Stimulated activated CD8-positive, alpha-beta memory T cell treated with anti-CD3 and anti-CD28 coated beads, Interleukin-4, amount 100 ng/mL, for 24 hours (primary cell): ENCODE data around the gene MAST4.

Source experiments
- DNase-seq: peaks from one replicate; pipeline ENCODE4 v3.0.0-alpha.2; 2020; ENCODE audit warnings: low read depth

The MAST4 gene

DNA sequence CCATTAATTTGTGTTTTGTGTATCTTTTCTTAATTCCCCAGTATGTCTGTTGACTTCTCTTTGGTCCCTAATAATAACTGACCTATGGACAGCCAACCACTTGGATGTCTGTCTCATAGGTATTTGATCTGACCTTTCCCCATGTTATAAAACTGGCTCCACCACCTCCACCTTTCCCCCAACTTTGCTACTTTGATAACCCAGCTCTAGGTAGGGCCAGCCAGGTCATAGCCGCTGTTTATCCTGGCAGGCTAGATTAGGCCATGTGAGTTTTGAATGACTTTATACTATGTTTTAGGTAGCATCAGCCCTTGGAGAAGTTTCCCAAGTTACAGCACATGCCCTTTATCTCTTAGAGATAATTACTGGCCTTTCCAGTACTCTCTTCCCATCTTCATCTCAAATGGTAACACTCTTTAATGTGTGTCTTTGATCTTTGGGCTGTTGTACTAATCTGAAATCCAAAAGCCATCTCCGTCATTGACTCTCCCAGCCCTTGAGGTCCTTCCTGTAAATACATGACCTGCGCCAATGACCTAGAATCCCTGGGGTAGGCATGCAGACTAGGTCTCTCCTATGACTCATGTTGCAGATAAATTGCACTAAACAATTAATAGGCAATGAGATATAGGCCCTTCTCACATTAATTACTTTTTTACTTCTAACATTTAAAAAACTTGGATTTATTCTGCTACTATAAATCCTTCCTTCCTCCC lies 447.8 kb downstream of the MAST4 start:
- DNase-seq = no peak

DNA sequence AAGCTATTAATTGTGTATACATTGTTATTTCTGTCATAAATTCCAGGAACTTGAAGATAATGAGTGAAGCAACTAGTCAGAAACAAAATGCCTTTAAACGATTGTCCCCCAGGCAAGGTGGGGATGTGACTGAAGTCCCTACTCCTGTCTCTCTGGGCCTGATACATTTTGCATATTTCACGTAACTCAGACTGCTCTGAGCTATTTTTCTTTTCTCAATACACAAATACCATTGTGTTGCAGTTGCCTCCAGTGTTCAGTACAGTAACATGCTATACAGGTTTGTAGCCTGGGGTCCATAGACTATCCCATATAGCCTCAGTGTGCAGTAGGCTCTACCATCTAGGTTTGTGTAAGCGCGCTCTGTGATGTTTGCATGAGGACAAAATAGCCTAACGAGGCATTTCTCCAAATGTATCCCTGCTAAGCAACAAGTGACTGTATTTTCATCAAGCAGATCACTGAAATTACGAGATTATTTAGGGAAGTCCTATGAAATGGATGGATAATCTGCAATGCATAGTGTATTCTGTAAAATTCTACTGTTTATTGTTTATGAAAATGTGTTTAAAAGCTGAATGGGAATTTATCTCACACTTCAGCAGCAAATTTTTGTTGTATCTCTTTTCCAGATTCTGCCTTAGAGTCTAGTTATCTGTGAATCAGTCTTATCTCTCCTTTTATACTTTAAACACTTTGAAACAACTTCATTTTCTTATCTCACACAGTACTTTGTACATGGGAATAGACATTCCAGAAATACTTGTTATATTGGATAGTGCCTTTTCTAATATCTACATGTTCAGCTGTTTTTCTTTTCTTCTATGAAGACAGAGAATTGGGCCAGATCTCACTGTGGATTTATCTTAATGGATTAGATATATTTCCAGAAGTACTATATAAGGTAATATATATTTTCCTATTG lies 449.9 kb downstream of the MAST4 start:
- DNase-seq = no peak

DNA sequence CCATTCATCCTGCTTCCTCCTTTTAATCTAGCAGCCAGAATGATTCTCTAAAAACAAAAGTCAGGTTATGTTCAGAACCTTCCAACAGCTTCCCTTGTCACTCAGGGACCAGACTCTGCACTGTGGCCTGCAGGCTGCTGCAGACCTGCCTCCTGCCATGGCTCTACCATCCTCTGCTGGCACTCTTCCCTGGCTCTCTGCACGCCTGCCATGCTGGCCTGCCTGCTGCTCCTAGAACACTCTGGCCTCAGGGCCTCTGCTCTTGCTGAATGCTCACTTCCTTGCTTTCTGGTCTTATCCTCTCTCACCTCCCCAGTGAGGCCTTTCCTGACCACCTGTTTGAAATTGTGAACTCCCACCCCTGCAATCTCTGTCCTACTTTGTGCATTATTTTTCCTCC lies 451.0 kb downstream of the MAST4 start:
- DNase-seq = no peak

DNA sequence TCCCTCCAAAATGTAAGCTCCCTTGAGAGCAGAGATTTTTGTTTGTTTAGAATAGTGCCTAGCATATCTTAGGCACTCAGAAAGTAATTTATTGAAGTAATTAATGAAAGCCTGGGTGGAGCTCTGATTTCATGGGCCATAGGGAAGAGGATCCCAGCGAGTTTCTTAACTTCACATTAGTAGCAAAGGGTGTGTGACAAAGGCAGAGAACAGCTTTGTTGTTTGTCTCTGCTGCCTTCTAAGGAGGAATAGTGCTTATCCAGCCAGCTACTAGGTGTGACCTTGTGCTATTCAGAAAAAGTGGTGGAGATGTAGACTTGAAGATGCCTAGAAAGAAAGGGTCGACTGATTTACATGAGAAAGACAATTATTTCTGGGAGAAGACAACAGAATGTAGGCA lies 451.4 kb downstream of the MAST4 start:
- DNase-seq = no peak

DNA sequence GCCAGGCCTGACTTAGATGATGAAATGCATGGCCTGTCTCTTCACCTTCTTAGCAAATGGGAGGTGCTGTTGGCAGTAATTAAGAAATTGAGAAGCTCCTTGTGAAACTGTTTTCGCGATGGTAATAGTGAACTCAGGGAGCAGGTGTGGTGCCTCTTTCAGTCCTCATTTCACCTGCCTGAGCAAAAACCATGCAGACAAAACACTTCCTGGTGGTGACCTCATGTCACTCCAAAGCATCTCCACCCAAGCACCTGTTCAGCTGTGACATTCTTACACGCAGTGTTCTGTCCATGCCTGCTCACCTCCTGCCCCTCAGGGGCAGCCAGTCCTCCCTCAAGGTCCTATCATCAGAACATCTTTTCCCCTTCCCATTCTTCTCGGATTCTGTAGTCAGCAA lies 453.9 kb downstream of the MAST4 start:
- DNase-seq = no peak

DNA sequence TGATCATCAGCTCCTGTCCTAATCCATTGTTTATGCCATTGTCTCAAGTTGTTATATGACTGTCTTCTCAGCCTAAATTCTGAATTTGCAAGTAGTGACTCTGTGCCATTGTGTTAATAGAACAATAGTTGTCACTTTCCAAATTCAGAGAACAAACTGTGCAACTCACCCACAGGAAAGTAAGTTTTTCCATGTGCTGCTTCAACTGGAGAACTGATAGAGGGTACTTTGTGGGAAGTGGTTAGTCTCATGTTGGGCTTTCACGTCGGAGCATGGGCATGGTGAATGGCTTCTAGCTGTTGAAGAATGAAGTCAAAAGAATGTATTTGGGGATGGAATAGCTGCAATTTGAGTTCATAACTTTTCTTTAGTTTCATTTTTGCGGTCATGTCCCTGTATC lies 454.4 kb downstream of the MAST4 start:
- DNase-seq = no peak

DNA sequence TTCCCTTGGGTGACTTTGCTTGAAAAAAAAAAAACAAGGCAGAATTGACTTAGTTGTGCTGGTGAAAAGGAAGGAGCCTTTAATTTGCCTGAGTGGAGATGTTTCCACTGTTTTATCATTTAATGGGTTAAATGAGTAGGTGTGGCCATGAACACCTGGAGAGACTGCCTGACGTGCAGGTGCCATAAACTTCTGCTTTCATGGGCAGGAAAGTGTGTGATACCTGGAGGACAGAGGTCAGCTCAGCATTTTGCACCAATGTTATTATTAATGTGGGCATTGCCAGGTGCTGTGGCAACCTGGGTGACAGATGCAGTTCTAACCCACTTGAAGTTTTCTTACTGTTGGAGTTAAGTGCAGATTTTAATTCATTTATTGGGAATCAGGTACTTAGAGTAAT lies 455.0 kb downstream of the MAST4 start:
- DNase-seq = no peak

DNA sequence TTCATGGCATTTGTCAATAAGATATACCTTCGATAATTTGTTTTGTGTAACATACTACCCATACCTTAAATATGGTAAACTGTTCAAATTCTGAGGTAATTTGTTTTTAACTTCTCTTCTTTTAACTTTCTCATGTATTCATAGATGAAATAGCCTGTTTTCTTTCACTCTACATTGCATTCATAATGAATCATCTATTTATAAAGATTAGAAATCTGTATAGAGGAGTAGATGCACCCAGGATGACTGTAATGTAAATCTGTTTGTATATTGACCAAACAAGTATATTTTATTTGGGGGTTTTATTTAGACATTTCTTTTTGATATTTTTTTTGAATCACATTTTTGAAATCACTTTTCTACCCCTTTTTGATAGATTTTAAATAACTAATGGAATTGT lies 455.8 kb downstream of the MAST4 start:
- DNase-seq = no peak

DNA sequence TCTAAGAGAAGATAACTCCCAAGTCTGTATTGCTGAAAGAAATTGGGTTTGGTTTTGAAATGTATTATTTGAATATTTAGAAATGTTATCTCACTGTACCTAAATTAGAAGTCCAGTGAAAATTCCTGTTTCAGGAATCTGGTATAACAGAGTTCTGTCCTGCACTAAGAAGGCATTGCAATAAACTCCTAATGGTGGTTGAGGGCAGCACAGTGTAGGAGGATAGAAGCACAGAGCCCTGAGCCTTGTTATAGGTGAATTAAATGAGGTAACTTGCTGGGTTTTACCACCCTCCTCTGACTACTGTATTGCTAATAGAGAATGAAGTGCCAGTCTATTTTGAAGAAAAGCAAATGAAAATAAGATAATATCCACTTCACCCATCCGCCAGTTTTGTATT lies 457.0 kb downstream of the MAST4 start:
- no peak for DNase-seq

DNA sequence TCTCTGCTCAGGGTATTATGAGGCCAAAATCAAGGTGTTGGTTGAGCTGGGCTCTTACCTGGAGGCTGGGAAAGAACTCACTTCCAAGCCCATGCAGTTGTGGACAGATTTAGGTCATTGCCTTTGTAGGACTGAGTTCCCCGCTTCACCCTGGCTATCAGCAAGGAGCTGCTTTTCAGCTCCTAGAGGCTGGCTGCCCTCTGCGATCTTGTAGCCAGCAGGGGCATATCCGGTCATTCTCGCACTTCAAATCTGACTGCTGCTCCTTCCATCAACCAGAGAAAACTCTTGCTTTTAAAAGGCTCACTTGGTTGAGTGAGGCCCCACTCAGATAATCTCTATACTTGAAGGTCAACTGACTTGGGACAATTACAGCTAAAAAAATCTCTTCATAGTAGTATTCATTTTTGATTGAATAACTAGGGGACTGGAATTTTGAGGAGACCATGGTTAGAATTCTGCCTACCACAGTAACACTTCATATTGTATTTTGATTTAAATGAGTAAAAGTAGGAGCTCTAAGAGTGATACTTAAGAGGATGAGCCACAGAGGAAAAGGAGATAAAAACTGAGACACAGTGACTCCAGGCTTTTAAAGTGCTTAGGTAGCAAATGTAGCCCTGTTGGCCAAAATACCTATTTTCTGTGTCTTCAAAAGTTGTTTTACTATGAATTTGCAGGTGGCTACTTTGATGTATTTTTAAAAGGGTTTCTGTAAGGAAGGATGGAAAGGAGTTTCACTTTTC lies 463.0 kb downstream of the MAST4 start:
- no peak for DNase-seq

DNA sequence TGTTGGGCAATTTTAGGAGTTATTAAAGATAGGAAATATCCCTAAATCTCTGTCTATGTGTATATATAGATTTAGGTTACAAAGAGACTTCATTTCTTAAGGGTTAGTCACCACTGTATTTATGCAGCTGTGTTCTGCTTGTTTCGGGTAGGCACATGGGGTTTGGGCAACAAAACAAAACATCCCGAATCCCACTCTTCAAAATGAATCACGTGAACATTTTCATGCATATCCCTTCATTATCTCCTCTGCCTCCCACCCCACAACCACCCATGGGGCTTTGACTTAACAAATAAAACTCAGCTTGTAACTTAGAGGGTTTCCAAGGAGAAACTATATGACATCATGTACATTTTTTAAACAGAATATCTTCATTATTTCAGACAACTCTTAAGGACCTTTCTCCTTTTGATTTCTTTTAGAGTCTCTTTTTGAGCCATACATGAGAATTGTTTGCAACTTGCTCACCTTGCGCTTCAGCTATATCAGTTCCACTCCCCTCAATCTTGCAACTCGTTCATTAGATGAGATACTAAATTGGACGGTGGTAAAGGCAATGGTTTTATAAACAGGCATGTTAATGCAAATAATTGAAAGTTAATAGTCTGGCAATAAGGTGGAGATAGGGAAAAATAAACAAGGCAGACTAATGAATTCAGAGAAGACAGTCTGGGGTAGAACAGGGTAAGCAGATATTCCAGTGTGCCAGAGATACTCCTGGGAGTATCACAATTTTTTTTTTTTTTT lies 463.7 kb downstream of the MAST4 start:
- no peak for DNase-seq

DNA sequence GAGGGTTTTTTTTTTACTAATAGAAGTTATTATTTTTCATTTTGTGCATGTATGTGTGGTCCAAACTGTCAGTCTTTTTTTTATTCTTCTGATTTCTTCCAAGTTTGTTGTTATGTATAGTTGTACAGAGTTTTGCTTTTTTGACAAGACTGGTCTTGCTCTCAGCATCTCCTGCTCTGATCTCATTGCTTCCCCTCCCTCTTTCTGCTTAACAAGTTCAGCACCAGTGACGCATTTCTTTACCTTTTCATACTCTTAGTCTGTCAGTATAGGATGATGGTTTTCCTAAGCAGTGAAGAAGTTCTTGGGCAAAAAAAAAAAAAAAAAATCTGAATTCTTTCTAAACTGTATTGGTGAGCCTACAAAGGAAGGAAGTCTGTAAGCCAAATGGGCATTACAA lies 465.3 kb downstream of the MAST4 start:
- DNase-seq = no peak

DNA sequence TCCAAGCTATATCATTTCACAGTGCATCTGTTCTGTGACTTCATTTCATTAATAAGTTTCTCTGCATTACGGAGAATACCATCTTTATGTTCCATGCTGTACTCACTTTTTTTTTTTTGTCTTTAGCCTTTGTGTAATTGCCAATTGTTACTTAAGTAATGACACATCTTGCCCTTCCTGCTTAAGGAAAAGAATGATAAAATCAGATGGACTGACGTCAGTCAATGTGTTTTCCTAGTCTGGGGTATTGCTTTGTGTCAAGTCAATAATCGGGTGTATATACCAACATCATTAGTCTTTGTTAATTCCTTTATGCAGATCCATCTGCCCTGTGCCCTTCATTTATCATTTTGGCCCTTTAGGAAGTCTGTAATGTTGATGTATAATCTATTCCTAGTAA lies 466.9 kb downstream of the MAST4 start:
- DNase-seq = no peak

DNA sequence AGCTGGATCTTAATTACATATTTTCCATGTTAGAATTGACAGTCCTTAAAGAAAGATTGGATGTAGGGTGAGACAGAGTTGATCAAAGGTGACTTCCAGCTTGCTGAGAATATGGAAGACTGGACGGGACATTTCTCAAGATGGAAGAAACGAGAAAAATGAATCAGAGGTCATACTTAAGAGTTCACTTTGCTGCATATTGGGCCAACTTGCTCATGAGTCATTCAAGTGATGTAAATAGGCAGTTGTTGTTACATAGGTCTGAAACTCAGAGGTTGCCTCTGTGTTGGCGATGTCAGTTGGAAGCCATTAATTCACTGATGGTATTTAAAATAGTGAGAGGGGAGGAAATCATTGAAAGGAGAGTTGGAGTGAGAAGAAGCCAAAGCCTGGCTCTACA lies 467.6 kb downstream of the MAST4 start:
- DNase-seq = no peak

DNA sequence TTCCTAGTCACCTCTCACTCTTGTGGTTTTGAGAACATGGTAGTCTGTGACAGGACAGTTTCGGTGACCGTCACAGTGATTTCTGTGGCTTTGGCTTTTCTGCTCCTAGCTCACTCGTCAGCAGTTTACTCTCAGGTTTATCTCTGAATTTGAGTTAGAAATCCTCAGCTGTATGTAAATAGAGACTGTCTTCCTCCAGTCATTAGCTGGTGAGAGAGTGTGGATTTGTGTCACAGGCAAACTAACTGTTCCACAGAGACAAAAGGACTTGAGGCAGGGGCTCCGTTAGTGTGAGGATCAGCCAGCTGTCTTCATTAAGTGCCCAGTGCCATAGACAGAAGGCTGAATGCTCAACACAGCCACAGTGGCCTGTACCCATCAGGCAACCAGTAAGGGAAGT lies 469.0 kb downstream of the MAST4 start:
- no peak for DNase-seq

DNA sequence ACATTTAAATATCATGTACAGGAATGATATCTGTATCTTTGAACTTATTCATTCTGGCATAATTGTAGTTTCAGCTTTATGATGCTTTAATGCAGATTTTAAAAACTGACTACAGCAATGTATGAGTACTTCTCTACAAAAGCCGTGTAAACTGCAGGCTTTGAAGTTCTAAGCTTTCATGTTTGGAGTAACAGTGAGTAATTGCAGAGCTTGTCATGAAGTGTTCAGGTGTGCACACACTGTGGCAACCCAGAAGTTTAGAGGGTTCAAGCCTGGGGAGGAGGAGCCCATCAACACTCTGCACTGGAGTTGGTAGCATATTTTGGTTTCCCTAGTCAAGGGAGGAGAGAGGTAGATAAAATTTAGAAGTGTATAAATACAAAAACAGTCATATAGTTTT lies 469.5 kb downstream of the MAST4 start:
- DNase-seq = no peak

DNA sequence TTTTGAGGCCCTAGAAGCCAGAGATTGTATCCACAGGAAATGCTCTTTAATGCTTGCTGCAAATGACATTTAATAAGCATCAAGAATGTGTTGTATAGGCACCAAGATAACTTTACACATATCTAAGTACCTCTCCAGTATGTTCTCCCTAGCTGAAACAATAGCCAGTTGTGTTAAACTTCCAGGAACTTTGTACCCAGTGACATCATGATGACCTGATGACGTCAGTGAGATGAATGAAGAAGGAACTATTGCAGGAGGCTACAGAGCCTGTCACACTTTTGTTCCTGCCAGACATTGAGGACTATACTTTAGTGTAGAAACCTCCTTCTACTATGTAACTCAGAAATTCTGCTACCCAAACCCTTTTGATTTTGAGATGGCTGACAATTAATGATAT lies 470.6 kb downstream of the MAST4 start:
- DNase-seq = no peak

DNA sequence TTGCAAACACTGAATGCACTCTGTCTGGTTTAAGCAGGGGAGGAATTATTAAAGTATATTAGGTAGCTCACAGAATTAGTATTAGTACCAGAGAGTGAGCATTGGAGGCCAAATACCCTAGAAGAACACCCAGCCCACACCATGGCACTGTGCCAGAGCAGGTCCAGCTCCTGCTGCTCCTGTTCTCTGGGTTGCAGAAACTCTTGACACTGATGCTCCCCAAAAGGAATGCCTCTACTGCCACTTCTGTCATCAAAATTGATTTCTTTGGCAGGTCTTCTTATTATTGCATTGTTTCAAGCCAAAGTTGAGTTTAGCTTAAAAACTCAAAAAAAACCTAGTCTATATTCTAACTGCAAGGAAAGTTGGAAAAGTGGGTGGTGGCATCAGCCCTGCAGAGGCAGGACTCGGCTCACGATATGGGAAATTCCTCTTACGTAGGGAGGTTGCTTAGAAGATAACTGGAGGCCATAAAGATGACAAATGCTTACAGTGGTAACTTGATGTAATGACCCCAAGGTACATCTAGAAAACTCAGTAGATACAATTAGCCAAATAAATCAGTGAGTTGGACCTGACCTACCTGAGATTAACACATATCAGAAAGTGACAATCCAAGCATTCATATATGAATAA lies 477.0 kb downstream of the MAST4 start:
- no peak for DNase-seq

DNA sequence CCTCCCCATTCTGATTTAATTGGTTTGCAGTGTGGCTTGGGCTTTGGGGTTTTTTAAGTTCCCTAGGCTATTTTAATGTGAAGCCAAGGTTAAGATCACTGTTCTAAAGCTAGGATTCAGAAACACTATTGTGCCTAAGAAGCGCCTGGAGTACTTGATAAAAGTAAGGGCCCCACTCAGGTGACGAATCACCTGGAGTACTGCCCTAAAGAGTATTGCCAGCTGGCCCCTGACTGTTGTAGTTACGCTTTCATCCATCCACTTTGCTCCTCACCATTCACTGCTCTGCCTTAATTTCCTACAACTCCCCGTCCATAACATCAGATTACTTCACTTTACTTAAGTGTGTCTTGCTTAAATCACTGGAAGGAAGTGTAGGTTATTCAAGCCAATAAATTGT lies 481.1 kb downstream of the MAST4 start:
- no peak for DNase-seq

DNA sequence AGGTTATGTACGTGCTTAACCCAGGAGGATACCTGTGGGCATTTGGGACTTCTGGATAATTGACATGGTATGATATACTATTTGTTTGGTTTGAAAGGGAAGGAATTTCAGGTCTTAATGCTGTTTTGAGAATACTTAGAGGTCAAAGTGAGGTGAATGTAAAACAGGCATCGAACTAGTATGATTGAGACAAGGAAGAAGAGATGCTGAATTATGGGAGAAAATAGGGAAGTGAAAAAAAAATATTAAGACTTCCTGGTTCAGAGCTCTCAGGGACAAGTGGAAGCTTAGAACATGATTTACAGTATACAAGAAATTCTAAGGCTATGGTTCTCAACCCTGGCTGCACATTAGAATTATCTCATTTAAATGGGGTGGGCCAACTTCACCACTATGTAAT lies 485.1 kb downstream of the MAST4 start:
- no peak for DNase-seq

DNA sequence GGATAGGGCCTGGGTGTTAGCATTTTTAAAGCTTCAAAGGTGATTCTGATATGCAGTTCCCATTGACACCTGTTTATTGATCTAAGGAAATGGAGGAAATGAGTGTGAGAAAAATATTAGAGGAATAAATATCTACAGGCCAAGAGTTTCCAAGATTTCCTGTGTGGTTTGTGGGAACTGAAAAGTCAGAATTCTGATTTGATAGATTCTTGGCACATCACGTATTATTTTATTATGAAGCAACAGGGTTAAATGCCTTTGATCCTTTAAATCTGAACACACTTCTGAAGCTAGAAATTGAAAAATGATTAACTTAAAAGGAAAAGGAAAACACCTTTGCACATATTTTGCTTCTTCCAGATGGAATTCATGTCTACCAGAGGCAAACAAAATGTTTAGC lies 486.7 kb downstream of the MAST4 start:
- DNase-seq = no peak

DNA sequence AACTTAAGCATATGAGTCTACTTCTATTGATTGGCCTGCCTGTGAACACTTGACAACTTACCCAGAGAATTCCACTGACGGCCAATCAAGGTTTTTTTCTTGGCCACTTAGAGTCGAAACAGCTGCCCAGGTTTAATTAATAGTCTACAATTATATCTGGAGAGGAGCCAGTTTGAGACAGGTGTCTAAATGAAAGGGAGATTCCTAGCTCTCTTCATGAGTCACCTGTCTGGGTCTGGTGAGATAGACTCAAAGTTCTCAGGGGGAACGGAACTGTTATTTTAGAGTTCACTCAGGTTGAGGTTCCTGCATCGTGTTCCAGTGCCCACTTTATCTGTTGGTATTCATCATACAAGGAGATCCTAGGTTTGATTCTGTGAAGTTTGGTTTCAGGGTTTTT lies 489.4 kb downstream of the MAST4 start:
- no peak for DNase-seq
